HG03457 (cell line): ENCODE data around the gene SYT12.

ENCODE experiments used
- ATAC-seq: cut with Tn5 transposase; IDR thresholded peaks from one replicate; pipeline ENCODE4 v1.9.1; 2021; ENCODE audit warnings: moderate number of reproducible peaks; ENCODE audit not compliant: unreplicated experiment

SYT12 gene

DNA sequence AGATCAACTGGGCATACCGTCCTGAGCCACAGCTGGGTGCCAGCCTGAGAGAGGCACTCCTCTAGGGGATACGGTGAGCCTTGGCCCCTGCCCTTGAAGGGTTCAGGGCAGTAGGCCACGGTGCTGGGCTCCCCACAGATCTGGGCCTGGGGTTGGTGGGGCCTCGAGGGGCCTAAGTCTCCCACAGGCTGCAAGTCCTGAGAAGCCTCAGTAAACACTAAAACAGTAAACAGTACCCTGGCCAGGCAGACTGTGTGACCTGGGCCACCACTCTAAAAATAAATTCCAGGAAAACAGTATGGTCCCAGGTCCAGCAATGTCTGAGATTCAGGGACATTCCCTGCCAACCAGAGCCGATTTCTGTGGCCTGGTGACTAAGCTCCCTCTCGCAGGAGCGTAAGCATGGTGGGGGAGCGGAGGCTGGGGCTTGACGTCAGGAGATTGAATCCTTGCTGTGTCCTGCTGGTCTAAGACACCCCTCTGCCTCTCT, 31.5 kb downstream of the SYT12 start:
- ATAC-seq, result no peak

DNA sequence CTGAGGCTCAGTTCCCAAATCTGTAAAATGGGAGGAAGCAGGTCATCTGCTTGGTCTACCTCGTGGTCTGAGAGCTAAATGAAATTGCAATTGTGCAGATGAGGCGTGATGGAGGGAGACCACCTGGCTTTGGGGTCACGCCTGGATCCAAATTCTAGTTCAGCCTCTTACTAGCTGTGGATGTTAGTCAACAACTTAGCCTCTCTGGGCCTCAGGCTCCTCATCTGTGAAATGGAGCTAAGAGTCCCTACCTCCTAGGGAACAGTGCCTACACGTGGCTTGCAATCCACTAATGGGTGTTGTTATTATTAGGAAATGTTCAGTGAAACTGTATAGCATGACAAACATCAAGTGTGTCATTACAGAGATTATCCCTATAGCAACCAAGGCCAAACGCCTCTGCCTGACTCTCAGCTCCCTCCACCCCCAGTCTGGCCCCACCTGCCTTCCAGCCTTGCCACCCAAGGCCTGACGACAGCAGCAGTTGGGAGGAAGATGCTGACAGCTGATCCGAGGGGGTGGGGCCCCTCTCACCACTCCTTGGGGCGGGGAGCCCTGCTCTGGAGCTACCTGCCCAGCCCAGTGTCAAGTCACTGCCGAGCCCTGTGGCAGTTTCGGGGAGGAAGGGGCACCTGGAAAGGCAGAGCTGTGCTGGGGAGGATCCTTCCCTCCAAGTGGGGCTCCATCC, 32.0 kb downstream of the SYT12 start:
- ATAC-seq, result no peak

DNA sequence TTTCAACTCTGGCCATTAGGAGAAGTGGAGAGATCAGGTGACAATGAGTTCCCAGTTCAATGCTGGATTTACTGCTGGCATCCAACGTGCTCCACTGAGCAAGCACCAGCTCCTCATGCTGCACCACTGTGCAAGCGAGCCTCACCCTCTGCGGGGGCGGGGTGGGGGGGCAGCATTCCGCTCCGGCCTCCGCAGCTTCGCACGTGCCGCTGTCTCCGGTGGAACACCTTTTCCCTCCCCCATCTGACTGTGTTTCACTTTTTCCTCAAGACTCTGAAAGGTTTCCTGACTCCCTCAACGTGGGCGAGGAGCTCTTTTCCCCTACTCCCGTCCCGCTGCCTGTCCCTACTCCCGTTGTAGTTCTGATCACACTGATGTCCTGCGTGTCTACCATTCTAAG, 32.9 kb downstream of the SYT12 start:
- no peak for ATAC-seq

DNA sequence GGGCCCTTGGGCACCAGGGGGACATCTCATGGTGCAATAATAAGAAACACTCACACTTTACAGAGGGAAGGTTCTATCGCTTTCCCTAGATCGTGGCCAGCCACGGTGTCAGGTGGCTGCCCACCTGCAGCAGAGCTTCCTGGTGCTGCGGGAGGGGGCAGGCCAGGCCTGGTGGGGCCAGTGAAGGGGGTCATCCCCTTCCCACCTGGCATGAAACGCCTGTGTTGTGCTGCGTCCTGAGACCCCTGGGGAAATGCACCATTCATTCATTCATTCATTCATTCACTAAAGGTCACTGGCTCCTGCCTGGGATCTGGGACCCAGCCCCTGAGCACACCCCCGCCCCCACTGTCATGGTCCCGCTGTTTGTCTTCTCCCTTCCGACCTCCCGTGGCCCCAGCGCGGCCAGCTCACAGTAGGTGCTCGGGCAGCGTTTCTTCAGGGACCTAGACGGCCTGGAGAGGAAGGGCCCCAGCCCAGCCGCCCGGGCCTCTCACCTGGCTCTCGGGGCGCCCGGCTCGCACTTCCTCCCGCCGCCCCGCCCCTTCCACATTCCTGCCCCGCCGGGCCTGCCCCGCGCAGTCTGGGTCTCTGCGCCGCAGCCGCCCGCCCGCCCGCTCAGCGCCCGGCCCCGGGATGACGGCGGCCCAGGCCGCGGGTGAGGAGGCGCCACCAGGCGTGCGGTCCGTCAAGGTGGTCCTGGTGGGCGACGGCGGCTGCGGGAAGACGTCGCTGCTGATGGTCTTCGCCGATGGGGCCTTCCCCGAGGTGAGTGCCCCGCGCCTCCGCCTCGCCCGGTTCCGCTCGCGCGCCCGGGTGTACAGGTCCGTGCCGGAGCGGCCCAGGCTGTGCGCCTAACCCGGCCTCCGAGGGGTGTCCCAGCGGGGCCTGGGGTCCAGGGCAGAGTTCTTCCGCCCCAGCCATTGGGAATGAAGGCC, 33.6 kb downstream of the SYT12 start, which contains the start of gene RHOD:
Gene RHOD, plus strand, starts transcription at position 581 of the 938 bp plus-strand sequence. Its CDS starts 56 bp downstream, at position 637.
- no peak for ATAC-seq

DNA sequence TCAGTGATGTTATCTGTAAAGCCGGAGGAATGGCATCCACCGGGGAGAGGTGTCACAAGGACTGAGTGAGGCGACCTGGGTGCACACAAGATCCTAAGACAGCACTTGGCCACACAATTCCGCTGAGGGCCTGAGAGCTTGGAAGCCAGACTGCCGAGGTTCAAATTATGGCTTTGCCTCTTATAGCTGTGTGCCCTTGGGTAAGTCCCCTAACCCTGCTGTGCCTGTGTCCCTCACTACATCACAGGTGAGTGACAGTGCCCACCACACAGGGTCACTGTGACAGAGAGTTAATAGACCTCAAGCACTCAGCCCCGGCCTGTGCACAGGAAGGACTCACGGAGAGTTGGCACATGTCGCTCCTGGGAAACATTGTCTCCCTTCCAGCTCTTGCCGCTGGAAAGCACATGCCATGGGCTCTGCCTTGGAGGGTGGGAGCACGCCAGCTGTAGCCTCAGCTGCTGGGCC, 34.3 kb downstream of the SYT12 start:
- ATAC-seq, result no peak

DNA sequence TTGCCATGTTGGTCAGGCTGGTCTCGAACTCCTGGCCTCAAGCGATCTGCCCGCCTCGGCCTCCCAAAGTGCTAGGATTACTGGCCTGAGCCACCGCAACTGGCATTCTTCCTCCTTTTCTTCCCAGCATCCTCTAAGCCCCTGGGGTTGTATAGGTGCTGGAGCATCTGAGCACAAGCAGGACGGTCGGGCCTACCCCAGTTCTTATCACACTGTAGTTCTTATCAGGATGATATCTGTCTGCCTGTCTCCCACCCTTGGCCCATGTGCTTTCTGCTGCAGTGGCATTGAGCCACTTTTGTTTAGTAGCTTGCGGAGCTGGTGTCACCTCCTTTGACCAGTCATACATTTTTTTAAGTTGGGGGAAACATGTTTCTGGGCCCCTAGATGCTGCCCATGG, 35.6 kb downstream of the SYT12 start:
- ATAC-seq, result no peak

DNA sequence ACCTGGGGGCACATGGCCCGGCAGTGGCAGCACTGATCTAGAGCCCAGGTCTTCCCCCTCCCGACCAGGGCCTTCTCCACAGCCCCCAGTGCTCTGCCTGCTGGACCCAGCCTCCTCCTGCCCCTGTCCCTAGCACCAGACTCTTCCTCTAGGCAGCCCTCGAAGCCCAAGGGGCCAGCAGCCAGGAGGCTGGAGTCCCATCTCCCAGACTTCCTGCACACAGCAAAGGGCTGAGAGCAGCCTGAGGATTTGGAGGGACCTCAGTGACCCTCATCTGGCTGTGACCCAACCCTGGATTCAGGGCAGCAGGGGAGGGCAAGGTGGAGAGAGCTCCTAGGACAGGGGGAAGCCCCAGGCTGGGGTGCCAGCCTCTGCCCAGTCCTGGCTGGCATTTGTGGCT, 36.7 kb downstream of the SYT12 start:
- no peak for ATAC-seq

DNA sequence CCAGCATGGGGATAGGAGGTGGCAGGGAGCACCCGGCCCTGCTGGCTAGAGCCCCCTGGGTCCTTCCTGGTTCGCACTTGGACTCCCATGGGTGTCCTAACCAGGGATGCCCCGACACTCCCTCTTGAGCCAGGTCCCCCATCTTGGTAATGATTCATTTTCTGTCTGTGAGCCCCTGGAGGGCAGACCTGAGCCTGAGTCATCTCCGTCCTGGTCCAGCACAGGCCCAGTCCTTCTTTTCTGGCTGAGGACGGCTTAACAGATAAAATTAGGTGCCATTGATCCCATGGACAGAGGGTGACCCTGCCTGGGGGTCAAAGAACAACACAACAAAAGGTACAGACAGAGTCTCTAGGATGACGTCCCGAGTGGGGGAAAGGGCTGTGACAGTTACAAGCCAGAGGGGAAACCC, 37.2 kb downstream of the SYT12 start:
- ATAC-seq, result no peak

DNA sequence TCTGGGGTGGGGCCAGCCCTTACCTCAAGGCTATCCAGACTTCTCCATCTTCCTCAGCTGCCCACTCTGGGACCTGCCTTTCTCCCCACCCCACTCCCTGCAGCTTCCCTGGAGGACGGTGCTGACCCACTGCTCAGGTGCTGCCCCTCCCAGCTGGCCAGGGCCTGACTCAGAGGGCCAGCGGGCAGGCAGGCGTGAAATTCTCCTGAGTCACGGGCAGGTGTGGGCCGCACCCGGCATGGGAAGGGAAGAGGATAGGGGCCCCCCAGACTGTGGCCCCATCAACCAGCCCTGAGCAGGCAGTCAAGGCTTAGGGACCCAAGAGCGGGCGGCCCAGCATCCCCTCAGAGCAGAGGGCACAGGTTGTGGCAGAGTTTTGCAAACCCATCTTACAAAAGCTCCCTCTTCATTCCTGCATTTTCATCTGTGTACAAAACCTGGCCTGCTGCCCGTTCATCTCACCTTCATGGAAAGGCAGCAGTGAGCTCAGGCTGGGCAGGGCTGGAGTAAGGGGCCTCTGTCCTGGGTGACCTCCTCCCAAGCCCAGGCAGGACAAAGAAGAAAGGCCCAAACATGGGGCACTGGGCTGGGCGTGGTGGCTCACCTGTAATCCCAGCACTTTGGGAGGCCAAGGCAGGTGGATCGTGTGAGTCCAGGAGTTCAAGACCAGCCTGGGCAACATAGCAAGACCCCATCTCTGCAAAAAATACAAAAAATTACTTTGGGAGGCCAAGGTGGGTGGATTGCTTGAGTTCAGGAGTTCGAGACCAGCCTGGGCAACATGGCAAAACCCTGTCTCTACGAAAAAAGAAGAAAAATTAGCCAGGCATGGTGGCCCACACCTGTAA, 39.8 kb downstream of the SYT12 start:
- ATAC-seq, result no peak

DNA sequence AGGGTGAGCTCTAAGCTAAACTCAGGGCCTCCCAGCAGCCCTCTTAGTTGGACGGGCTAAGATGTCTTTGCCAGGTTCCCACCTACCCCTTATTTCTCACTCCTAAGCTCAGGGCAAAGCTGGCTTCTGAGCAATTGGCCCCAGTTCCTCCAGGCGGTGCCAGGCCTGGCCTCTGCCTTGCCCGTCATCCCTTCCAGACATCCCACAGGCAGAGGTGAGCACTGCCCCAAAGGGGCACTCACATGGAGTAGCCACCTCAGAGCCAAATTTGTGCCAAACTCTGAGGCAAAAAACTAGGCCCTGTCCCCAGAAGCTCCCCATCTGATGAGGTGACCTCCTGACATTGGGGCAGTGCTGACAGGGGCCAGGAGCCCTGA, 43.4 kb downstream of the SYT12 start:
- ATAC-seq, result no peak

DNA sequence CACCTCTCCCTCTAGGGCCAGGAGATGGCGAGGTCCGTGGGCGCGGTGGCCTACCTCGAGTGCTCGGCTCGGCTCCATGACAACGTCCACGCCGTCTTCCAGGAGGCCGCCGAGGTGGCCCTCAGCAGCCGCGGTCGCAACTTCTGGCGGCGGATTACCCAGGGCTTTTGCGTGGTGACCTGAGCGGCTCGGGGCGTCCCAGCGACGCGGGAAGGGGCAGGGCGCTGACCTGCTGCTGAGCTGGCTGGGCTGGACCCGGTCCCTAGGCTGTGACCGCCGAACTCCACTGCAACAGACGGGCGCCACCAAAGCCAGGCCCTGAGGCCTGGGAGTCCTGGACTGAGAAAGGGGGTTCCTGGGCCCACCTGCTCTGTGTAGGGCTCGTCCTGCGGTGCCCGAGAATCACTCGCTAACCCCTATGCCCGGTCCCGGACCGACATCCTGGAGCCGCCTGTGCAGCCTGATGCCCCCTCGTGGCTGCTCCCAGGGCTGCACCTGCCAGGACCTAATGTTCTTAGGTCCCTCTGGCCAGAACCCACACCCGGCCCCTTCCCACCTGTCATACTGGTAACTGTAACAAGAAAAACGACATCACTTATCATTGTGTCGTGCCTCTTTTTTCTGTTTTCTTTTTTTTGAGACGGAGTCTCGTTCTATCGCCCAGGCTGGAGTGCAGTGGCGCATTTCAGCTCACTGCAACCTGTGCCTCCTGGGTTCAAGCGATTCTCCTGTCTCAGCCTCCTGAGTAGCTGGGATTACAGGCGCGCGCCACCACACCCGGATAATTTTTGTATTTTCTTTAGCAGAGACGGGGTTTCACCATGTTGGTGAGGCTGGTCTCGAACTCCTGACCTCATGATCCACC, 48.7 kb downstream of the SYT12 start:
- ATAC-seq, result no peak

DNA sequence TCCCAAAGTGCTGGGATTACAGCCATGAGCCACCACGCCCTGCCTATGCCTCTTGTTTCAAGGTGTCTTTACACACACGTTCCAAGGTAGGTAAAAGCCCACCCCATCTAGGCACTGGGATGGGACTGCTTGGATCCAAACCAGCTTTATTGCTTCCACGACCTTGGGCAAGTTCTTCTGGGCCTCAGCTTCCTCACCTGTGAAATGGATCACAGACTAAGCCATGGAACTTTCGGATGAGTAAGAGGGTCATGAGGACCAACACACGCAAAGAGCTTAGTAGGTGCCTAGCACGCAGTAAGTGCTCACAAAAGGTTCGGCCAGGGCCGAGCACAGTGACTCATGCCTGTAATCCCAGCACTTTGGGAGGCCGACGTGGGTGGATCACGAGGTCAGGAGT, 49.4 kb downstream of the SYT12 start:
- ATAC-seq, result no peak

DNA sequence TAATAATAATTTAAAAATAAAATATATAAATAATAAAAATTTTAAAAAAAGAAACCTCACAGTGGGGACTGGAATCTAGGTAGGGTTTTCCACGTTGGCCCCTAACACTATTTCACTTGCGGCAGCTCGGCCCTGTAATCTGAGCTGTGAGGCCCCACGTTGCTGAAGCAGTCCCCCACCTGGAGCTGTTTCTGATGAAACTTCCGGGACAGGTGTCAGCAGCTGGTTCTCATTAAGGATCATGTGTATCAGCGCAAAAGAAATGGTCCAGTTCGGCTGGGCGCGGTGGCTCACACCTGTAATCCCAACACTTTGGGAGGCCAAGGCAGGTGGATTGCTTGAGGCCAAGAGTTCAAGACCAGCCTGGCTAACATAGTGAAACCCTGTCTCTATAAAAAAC, 51.0 kb downstream of the SYT12 start:
- no peak for ATAC-seq

DNA sequence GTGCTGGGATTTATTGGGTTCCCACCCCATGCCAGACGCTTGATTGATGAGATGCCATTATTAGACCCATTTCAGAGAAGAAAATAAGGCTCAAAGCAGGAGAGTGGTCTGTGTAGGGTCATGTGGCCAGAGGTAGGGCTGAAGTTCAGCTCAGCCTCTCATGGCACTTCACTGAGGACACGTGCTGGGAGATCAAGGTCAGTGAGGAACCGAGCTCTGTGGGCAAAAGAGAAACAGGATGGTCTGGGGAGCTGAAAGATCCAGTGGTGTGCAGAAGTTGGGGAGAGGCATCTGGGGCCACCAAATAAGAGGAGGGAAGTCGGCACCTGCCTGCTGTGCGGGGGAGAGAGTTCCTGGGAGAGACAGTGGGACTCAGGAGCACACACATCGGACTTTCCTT, 53.3 kb downstream of the SYT12 start:
- ATAC-seq, result no peak

DNA sequence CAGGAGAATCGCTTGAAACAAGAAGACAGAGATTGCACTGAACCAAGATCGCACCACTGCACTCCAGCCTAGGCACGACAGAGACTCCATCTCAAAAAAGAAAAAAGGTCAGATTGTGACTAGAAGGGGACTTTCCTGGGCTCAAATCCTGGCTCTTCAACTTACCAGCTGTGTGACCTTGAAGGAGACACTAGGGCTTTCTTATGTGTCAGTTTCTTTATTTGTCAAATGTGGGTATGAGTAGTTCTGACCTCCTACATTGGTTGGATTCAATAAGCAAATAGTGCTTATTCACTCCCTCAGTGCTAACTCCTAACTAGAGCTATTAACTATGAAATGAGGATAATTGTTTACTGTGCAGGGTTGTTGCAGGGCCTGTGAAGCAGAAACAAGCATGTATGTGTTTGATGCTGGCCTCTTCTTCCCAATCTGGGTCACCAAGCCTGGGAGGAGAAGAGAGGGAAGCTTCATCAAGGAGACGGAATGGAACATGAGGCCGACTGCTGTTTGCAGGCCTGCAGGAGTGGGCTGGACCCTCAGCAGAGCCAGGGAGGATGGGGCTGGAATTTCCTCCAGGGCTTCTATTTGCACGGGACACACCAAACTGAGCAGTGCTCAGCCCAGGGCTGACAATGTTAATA, 56.3 kb downstream of the SYT12 start:
- no peak for ATAC-seq

DNA sequence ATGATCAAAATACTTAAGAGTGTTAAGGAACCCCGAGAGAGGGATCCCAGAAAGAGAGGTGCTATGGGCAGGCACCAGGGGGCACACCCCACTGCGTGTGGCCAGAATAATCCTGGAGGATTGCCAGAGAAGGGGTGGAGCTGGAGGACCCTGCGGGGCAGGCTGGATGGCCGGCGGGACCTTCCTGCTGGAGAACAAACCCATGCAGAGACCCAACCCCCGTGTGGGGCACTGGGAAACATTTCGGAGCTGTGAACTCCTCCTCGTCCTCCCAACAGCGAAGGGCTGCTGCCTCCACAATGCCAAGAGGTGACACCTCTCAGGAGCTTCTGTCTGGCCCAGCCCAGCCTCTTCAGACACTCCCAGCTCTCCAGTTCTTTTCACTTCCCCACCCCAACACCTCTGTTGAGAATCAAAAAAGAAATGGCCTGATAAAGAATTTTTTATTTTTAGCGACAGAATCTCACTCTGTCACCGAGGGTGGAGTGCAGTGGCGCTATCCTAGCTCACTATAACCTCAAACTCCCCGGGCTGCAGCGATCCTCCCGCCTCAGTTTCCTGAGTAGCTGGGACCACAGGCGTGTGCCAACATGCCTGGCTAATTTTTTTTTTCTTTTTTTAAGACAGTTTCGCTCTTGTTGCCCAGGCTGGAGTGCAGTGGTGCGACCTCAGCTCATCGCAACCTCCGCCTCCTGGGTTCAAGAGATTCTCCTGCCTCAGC, 59.3 kb downstream of the SYT12 start:
- no peak for ATAC-seq

DNA sequence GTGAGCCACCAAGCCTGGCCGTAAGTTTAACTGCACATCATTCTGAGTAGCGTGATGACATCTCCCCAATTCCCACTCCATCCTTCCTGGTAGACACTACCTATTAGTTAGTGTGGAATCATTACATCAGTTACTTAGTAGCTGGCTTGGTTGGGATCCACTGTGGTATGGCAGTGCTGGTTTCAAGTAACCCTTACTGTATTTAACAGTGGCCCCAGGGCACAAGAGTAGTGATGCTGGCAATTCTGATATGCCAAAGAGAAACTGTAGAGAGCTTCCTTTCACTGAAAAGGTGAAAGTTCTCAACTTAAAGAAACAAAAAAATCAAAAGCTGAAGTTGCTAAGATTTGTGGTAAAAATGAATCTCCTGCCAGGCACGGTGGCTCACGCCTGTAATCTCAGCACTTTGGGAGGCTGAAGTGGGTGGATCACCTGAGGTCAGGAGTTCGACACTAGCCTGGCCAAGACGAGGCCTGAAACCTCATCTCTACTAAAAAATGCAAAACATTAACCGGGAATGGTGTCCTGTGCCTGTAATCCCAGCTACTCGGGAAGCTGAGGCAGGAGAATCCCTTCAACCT, 60.9 kb downstream of the SYT12 start:
- no peak for ATAC-seq

DNA sequence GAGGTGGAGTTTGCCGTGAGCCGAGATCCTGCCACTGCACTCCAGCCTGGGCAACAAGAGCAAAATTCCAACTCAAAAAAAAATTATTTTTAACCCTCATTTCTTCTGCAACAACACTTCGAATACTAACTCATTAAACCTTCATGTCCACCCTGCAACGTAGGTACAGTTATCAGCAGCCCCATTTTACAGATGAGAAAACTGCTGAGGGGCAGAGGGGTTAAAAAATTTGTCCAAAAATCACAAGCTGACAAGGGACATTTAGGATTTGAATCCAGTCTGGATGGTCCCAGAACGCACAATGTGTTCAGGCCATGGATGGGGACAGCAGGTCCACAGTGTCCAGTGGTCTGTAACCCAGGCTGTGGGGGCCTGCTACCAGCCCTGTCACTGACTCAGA, 62.7 kb downstream of the SYT12 start:
- no peak for ATAC-seq

DNA sequence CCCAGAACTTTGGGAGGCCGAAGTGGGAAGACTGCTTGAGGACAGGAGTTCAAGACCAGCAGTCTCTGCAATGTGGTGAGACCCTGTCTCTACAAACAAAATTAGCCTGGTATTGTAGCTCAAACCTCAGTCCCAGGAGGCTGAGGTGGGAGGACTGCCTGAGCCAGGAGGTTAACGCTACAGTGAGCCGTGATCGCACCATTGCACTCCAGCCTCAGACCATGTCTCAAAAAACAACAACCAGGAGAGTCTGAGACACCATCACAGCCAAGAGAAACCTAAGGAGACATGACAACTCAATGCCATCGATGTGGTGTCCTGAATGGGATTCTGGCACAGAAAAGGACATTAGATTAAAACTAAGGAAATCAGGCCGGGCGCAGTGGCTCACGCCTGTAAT, 67.8 kb downstream of the SYT12 start:
- no peak for ATAC-seq
